Coronary artery (tissue), 2 donors: ENCODE measurements around the gene HIPK1.

Experiments
- DNase-seq: peaks from one replicate; pipeline ENCODE4 v3.0.0-alpha.2; 2017; ENCODE audit warnings: low spot score
- H3K27ac ChIP-seq, 2 donors: fragments of 200-600 bp; sonication (generic); one replicate each; pipeline ENCODE4 v1.5.1; 2016 to 2019
- H3K4me3 ChIP-seq: fragments of 200-600 bp; sonication (generic); 2 replicates; pipeline ENCODE4 v1.5.1; 2016; ENCODE audit warnings: mild to moderate bottlenecking, moderate library complexity
- CTCF ChIP-seq: fragments of 200-600 bp; sonication (generic); IDR thresholded peaks from one replicate; pipeline ENCODE4 v1.5.1; 2019; ENCODE audit warnings: antibody characterized with exemption

The HIPK1 gene

GRCh38 chr1:113982949-113983348 is 53.8 kb downstream of the HIPK1 start:
- Histone ChIP-seq H3K27ac (peak overlapping the region; percentile 61 to 90), H3K4me3 (peak overlapping the region; percentile 59)
- DNase-seq = no peak
- no peak for TF ChIP-seq CTCF

GRCh38 chr1:113983391-113983790 is 54.3 kb downstream of the HIPK1 start:
- no peak for DNase-seq
- TF ChIP-seq CTCF = no peak
- Histone ChIP-seq H3K4me3 (peak overlapping the region; percentile 59), H3K27ac (peak overlapping the region; percentile 61 to 90)

GRCh38 chr1:113983826-113984225 is 54.7 kb downstream of the HIPK1 start:
- DNase-seq = no peak
- peak overlapping the region in 1 of 2 donors; percentile 90 for H3K27ac ChIP-seq
- no peak for TF ChIP-seq CTCF
- no peak overlapping the region for H3K4me3 ChIP-seq

- no peak for TF ChIP-seq CTCF
- no peak overlapping the region for H3K27ac ChIP-seq
- DNase-seq = no peak
- no peak overlapping the region for H3K4me3 ChIP-seq
Measured at GRCh38 chr1:113984710-113985109, 55.6 kb downstream of the HIPK1 start.

GRCh38 chr1:113986802-113987201 is 57.7 kb downstream of the HIPK1 start:
- no peak for DNase-seq
- TF ChIP-seq CTCF = no peak
- H3K4me3 ChIP-seq = no peak overlapping the region
- no peak overlapping the region for H3K27ac ChIP-seq

- no peak overlapping the region for H3K4me3 ChIP-seq
- H3K27ac ChIP-seq = no peak overlapping the region
- TF ChIP-seq CTCF = no peak
- no peak for DNase-seq
Measured at GRCh38 chr1:113987259-113987658, 58.1 kb downstream of the HIPK1 start.

- no peak for DNase-seq
- no peak for TF ChIP-seq CTCF
- no peak overlapping the region for H3K27ac ChIP-seq
- H3K4me3 ChIP-seq = no peak overlapping the region
Measured at GRCh38 chr1:113990530-113990929, 61.4 kb downstream of the HIPK1 start.
